Testis (tissue), 2 donors: ENCODE measurements around the gene ANO2.

Source experiments
- CTCF ChIP-seq, 3 experiments: fragments of 450-650 bp in 2 of 3; fragments of 200-600 bp in 1 of 3; sonication (generic) in 1 of 3; IDR thresholded peaks; one replicate each; pipeline ENCODE4 v1.5.1; 2016 to 2019; ENCODE audit warnings: antibody characterized with exemption in 3 of 3, mild to moderate bottlenecking in 2 of 3, moderate library complexity in 1 of 3
- POLR2A ChIP-seq: fragments of 450-650 bp; IDR thresholded peaks from one replicate; pipeline ENCODE4 v1.6.1; 2017; ENCODE audit warnings: antibody characterized with exemption, mild to moderate bottlenecking, moderate library complexity

DNA sequence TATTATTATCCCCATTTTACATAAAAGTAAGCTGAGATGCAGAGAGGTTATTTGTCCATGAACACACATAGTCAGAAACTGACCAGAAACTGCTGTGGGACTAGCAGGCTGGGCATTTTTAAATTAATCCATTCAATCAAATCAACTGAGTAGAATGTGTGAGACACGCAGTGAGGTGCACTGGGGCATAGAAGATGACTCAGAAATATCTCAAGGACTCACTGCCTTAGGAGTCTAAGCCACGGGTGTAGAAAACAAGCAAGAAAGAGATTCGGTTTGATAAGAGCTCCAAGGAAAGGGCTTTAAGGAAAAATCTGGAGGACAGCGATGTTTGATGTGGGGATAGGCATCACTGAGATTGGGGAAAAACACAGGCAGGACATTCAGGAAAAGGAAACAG lies 127.8 kb downstream of the ANO2 start:
- no peak for TF ChIP-seq CTCF (IDR thresholded peaks at IDR 0.05)
- no peak for TF ChIP-seq POLR2A
